OCI-LY3 (cell line): ENCODE measurements around the gene KIFAP3.

Experiments
- CTCF ChIP-seq: fragments of 200-600, 300-600 bp; sonication (generic); IDR thresholded peaks from 2 replicates; pipeline ENCODE4 v1.5.1; 2014; ENCODE audit warnings: antibody characterized with exemption, low read length, low read depth
- EZH2phosphoT487 ChIP-seq: fragments of 200-600 bp; shearing (Covaris generic); IDR thresholded peaks from 2 replicates; pipeline ENCODE4 v1.6.1; 2018; ENCODE audit warnings: antibody characterized with exemption, mixed run types, low read depth

- TF ChIP-seq CTCF (no peak), EZH2phosphoT487 (no peak)
These were observed 153.4 kb downstream of the KIFAP3 start for GRCh38 chr1:169921080-169921479.
